GM04503 (cell line): ENCODE data around the gene ZNF555.
"Not testable (repeated sequence)": the region's sequence is repeated elsewhere in the genome, so short reads cannot be mapped to it uniquely, and the experiment has no call there.

Experiments
- DNase-seq: peaks from one replicate; pipeline ENCODE4 v3.0.0-alpha.2; 2012; ENCODE audit warnings: low read depth

Gene ZNF555

DNA sequence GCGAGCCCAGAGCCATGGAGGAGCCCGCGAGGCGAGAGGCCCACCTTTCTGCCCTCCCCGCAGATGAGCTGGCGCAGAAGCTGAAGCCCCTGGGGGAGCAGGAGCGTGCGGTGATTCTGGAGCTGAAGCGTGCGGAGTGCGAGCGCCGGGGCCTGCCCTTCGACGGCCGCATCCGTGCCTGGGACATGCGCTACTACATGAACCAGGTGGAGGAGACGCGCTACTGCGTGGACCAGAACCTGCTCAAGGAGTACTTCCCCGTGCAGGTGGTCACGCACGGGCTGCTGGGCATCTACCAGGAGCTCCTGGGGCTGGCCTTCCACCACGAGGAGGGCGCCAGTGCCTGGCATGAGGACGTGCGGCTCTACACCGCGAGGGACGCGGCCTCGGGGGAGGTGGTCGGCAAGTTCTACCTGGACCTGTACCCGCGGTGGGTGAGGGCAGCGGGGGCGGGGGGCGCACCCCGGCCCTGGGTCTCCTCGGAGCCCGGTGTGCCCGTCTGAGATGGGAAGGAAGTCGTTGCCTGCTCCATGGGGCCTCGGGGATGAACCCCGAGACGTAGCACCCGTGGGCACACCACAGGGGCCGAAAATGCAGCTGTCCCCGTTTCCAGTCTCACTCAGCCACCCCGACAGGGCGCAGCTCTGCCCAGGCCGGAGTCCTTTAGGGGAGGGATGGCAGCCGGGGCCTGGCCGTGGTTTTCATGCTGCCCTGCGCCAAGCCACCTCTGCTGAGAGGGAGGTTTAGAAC is 33.7 kb upstream of the ZNF555 start:
- DNase-seq = no peak

DNA sequence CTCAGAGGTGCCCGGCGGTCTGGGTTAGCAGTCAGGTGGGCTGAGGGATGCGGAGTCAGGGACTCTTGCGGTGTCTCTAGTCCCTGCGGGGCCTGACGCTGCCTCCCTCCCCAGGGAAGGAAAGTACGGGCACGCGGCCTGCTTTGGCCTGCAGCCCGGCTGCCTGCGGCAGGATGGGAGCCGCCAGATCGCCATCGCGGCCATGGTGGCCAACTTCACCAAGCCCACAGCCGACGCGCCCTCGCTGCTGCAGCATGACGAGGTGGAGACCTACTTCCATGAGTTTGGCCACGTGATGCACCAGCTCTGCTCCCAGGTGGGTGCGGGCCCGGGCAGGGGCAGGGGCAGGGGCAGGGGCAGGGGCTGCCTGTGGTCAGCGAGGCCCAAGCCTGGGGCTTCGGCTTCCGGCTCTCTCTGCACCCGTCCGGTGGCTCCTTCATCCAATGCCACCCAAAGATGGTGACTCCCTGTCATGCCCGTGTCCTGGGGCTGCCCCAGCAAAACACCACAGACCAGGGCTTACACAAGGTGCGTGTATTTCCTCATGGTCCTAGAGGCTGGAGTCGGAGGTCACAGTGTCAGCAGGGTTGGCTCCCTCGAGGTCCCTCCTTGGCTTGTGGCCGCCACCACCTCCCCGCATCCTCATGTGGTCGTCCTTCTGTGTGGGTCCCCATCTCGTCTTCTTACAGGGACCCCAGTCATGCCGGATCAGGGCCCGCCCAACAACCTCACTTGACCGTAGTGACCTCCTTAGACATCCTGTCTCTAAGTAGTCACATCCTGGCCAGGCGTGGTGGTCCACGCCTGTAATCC is 32.9 kb upstream of the ZNF555 start:
- DNase-seq = no peak

DNA sequence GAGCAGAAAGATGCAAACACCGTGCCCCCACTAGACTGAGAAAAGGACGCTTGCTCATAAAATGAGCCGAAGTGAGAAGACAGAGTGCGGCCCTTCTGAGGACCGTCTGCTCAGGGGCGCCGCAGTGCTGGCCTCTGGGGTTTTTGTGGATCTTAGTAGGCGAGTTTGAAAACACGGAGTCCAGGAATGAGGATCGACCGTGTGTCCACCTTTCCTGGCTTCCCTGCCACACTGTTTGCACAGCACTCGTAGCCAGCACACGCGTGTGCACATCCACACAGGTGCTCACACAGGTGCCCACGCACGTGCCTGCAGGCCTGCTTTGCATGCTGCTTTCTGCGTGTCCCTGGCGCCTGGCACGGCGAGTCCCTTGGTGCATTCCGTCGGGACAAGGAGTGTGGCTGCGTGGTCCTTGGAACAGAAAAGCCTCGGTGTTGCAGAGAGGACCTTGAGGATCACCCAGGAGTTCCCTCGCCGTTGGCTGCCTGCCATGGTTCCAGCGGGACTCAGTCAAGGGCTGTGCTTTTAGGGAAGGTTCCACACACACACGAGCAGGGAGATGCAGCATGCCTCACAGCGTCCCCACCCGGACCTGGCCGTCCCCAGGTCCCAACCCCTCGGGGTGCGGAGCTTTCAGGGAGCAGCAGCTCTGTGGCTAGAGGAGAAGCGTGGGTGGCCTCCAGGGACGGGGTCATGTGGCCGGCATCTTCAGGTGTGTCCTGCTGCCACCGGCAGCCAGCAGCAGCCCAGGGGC is 31.7 kb upstream of the ZNF555 start:
- DNase-seq = no peak

DNA sequence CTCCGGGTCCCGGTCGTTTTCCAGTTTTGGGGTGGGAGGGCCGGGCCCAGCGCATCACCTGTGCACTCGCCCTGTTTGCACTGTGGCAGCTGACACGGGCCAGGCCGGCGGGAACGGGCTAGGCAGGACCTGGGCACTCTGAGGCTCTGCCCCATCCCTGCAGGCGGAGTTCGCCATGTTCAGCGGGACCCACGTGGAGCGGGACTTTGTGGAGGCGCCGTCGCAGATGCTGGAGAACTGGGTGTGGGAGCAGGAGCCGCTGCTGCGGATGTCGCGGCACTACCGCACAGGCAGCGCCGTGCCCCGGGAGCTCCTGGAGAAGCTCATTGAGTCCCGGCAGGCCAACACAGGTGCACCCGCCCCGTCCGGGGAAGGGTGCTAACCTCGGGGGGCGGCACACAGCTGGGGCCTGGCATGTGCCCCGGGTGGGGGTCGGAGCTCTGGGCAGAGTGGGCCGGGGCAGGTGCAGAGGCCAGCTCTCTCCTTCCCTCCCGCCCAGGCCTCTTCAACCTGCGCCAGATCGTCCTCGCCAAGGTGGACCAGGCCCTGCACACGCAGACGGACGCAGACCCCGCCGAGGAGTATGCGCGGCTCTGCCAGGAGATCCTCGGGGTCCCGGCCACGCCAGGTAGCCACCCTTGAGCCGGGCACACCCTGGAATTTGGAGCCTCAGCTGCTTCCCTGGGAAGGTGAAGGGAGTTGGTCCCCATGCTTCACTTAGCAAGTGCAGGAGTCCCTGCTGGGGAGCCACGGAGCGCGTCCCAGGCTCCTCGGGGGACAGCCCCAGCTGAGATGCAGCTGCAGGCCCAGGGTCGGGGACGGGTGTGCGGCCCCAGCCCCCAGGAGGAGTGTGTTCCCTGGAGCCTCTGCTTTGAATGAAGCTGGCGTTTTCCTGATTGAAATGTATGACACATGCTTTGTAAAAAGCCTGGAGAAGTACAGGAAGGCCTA is 30.9 kb upstream of the ZNF555 start:
- DNase-seq = no peak

DNA sequence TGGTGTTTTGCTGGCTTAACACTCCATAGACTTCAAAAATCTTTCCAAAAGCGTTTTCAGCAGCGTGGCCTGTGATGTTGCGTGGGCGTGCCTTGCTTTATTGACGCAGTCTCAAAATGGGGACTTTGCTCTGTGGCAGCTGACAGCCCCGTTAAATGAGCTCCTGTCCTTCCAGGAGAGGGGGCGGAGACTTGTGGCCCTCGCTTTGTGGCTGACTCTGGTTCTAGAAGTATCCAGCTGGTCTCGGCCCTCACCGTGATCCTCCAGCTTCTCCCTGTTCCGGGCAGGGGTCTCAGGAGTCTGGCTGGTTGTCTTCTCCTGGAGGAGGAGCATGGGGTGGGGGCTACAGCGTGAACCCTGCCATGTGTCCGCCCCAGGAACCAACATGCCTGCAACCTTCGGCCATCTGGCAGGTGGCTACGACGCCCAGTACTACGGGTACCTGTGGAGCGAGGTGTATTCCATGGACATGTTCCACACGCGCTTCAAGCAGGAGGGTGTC is 30.0 kb upstream of the ZNF555 start:
- no peak for DNase-seq

DNA sequence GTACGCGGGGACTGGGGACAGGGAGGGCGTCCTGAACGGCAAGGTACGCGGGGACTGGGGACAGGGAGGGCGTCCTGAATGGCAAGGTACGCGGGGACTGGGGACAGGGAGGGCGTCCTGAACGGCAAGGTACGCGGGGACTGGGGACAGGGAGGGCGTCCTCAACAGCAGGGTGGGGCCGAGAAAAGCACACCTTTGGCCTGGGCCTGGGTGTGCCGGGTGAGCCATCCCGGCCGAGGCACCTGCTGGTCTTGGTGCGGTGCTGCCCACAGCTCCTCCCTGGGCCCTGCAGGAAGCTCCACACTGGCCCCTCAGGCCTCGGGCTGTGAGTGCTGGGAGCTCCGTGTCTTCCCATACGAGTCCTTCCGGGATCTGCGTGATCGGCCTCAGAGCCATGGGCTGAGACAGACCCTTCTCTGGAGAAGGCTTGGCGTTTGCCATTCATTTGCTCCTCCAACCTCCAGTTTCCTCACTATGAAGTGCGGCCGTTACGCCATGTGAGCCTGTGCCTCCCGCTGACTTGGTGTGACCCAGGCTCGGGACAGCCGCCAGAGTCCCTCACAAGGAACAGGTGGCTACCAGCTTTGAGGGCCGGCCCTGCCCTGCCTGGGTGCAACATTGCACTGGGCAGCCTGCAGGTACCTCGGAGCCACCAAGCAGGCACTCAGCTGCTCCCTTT is 29.4 kb upstream of the ZNF555 start:
- DNase-seq = no peak

DNA sequence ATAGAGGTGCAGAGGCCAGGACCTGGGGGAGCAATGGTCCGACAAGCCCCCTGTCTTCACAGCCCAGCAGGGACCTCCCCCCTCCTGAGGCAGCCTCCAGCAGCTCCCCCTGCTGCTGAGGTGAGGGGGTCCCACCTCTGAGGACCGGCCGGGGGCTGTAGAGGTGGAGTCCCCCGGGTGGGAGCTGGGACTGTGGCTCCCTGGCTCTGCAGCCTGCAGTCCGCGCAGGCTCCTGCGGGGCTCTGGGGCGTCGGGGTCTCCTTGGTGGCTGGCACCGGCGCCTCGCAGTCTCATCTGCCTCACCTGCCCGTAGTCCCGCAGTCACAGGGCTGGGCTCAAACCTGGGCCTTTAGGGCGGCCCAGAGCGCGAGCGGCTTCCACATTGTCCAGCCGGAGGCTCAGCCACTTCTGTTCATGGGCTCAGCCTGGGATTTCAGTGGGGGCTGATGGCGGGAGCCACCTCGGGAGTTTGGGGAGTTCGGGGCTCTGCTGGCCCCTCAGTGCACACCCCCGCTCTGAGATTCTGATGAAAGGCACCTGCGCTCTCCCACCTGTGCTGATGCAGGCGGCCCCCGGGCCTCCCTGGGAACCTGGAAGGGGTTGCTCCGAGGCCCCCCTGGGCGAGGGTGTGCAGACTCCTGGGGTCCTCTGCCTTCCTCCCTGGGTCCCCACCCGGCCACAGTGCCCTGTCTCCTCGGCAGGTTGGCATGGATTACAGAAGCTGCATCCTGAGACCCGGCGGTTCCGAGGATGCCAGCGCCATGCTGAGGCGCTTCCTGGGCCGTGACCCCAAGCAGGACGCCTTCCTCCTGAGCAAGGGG is 28.7 kb upstream of the ZNF555 start:
- DNase-seq = no peak

DNA sequence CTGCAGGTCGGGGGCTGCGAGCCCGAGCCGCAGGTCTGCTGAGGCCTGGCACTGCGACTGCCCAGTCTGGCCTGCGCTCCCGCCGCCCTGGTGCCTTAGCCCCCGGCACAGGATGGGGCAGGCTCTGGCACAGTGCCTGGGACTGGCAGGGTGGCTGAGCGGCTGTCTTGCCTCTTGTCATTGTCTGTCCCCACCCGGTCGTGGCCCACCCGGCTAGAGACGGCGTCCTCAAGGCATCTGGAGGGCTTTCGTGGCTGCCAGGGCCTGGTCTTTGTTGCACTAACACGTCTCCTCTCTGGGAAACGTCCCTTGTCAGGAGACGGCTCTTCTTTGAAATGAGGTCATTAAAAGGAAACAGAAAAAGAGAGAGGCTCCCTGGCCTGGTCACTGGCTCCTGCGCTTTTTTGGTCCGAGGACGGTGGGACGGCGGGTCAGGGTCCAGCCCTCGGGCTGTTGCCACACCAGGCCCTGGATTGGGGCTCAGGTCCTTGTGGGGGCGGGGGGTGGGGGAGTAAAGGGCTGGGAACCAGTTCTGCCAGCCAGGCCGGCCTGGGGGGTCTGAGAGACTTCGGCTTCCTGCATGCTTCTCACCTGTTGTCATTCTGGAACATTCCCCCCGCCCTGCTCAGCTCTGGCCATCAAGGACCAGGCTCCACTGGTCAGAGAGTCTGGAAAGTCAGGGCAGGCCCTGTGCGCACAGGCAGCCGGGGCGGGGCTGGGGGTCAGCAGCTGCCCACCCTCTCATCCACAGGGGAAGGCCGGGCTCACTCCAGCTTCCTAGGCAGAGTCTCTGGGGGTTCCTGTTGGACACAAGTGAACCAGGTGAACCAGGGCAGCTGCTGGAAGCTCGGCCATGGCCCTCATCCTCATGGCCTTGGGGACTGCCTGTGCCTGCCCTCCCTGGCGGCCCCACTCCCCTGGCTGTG is 27.8 kb upstream of the ZNF555 start:
- no peak for DNase-seq

DNA sequence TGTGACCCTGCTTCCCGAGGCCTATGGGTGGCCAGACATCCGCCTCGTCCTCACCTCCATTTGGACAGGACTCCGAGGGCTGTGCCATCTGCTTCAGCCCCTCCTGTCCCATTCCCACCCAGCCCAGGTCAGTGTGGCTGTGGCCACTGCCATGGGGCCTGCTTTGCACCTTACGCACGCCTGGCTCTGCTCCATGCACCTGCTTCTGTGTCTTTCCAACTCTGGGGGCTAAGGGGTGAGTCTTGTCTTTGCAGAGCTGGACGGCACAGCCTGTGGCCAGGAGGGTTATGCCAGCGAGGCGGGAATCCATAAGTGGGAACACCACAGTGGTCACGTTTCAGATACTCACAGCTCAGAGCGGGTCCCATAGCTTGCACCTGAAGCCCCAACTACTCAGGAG is 26.8 kb upstream of the ZNF555 start:
- no peak for DNase-seq

DNA sequence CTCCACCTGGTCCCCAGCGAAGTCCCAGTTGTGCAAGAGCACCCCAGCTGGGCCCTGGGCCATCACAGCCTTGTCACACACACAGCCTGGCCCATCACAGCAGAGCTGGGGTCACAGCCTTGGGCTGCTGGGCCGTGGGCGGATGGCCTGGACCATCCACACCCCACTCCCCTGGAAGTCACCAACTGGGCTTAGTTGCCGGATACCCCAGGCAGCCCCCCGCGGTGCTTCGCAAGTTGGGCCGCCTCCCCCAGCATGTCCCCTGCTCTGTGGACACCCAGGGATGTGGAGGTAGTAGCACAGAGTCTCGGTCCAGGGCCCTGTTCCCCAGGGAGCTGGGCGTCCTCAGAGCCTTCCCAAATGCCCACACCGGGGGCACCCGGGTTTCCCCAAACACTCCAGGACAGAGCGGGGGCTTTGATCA is 26.1 kb upstream of the ZNF555 start:
- DNase-seq = no peak

DNA sequence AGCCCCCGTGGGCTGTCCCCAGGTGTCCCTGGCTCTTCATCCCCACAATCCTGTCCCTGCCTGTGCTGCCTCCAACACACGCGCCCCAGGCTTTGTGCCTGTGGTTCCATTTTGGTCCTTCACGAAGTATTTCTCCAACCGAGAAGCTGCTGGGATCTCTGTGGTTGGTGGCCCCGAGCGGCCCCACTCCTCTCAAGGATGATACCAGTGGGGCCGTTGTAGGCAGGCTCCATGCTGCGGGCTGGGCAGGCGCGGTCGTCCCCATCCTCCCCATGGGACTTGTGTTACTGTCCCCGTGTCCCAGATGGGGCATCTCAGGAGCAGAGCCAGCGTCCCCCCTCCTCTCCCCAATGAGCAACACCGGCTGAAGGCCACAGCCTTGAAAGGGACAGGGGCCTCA is 25.4 kb upstream of the ZNF555 start:
- DNase-seq = no peak

DNA sequence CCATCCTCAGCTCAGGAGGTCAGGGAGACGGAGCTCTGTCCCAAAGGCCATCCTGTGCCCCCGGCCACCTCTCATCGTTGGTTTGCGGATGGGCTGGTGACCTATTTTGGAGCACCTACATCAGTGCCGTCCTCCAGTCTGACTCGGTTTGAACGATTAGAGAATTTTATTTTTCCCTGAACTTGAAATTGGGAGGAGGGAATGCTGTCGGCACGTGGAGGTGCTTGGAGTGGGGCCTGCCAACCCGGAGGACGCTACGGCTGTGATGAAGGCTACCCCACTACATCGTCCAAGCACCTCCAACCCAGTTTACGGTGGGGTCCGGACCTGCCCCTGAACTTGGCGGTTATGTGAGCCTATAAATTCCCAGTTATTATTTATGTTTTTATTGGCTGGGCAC is 24.6 kb upstream of the ZNF555 start:
- no peak for DNase-seq

DNA sequence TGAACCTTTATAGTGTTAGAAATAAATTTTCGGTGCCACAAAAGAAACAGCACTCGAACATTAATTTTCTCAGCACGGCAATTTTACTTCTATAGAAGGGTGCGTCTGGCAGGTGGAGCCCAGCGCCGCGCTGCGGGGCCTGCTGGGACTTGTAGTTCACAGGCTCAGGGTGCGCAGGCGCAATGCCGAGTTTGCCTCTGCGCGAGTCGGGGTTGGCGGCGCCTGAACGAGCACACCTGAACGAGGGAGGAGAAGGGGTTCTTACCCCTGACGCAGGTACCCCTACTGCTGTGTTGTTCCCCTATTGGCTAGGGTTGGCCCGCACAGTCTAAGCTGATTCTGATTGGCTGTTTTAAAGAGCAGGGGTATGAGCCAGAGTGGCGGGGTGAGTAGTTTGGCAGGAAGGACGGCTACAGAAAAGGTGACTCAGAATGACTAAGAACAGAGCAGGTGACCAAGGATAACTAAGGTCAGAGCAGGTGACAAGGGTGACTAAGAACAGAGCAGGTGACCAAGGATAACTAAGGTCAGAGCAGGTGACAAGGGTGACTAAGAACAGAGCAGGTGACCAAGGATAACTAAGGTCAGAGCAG is 23.9 kb upstream of the ZNF555 start:
- DNase-seq = not testable (repeated sequence)

DNA sequence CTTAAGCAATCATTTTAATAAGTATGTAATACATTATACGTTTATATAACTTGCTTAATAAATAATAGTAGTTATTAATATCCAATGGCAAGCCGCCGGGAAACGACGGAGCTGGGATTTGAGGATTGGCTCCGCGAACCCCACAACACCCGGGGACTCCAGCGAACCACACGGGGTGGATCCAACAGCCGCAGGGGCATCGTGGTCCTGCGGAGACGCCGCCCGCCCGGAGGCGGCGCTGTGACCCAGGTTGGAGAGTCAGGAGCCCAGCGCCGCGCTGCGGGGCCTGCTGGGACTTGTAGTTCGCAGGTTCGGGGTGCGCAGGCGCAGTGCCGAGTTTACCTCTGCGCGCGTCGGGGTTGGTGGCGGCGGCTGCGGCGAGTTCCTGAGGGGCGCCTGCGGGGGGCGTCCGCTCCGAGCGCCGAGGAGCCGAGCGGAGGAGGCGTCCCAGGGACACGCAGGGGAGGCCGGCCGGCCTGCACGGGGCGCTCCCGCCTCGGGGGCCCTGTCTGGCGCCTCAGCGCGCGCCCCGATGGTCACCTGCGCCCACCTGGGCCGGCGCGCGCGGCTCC is 21.6 kb upstream of the ZNF555 start, which contains the start of gene ZNF554:
TSS of gene ZNF554 (plus strand) at position 329 of the 572 bp plus-strand sequence. CDS start at position 533, 204 bp downstream.
- peak; percentile 34 for DNase-seq

DNA sequence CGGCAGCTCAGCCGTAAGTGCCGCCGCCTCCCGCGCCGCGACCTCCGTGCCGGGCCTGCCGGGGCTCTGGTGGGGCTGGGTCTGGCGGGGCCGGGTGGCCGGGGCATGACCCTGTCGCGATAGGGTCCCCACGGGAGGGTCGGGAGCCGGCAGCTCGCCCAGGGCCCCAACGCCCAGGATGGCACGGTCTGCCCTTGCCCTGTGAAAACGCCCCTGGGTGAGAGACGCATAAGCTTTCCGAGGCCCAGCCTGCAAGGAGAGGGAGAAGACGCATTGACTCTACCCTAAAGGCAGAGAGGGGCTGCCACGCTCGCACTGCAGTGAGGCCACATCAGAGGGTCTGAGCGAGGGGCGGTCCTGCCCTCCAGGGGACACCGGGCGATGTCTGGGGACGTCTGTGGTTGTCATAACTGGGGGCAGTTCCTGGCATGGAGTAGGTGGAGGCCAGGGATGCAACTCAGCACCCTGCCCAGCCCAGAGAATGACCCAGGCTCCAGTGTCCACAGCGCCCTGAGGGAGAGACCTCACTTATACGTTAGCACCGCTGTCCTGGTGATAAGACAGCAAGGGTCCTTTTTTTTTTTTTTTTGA is 21.1 kb upstream of the ZNF555 start:
- DNase-seq = no peak

DNA sequence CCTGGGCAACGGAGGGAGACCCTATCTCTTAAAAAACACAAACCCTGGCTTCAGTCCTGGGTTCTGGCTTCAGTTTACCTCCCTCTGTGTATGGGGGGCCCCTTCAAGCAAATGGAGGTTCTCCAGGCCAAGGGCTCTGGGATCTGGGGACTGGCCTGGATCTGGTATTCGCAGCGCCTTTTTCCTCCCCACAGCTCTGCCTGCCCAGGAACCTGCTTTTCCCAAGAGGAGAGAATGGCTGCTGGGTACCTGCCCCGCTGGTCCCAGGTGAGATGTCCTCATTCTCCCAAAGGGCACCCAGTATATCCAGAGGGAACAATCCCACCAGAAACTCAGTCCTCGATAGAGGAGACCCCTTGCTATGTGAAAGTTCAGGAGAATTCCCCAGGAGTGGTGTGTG is 18.4 kb upstream of the ZNF555 start:
- DNase-seq = no peak

DNA sequence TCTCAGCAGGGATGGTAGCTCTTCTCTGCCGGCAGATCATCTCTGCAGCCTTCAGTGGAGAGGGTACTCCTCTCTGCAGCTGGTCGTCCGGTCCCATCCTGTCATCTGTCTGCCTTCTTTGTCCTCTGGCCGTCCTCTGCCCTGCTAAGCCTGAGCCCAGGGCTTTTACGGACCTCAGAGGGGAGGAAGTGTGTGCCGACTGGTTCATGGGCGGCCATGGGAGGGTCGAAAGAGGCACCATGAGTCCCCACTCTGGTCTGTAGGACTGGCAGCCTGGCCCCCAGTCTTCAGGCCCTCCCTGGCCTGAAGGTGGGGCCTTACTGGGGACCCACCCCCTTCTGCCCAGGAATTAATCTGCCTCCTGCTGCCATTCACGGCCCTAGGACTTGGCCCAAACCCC is 17.6 kb upstream of the ZNF555 start:
- no peak for DNase-seq

DNA sequence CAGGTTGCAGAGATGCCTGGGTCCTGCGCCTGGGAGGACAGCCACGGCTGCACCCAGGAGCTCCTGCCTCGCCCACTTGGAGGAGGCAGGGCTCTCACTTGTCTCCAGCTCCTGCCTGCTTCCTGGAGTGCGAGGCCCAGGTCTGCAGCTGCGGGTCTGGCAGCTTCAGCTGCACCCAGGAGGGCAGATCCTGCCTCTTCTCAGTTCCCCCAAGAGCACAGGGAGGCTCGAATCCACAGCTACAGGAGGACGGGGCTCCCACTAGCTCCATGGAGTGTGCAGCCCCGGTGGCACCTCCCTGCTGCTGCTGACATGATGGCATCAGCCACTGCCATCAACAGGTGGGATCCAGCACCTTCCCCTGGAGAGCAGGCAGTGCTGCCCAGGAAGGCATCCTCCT is 17.1 kb upstream of the ZNF555 start:
- no peak for DNase-seq
